ENCODE measurements around the gene ASB1. TPM values are rescaled to one million over a fixed set of nuclear protein-coding genes. Genes with fewer than 3 reads are reported as not detected.
"Not testable (repeated sequence)": the region's sequence is repeated elsewhere in the genome, so short reads cannot be mapped to it uniquely, and the experiment has no call there.

The ASB1 gene
- total and polyA plus RNA-seq, 7 donors = 3.5 to 36.0 (median 14.0) TPM

GRCh38 chr2:238441262-238442114 is 14.8 kb downstream of the ASB1 start:
- TF ChIP-seq EP300 (IDR thresholded peaks at IDR 0.05) (no peak), POLR2AphosphoS5 (IDR thresholded peaks at IDR 0.05) (no peak), POLR2A (IDR thresholded peaks at IDR 0.05) (no peak), CTCF (IDR thresholded peaks at IDR 0.05) (no peak)
- H3K4me3 ChIP-seq = no peak overlapping the region
- H3K27me3 ChIP-seq = no peaks in the 10 kb centered on the region
- 71 to 81% methylated on average over 17 of the region's 17 CpGs for WGBS, 2 donors
- peaks cover 13 to 55% (median 28%) of the 10 kb centered on the region in 4 donors for H3K36me3 ChIP-seq
- H3K9me3 ChIP-seq = no peaks in the 10 kb centered on the region
- intact Hi-C loops (cut with DNase I) = no loop called here
- no peak for DNase-seq
- peaks cover 0 to 29% (median 12%) of the 10 kb centered on the region in 4 donors for H3K4me1 ChIP-seq
- no peak overlapping the region for H3K27ac ChIP-seq

- intact Hi-C loops (cut with DNase I); H3K4me3 ChIP-seq; DNase-seq; H3K27me3 ChIP-seq; H3K27ac ChIP-seq; H3K9me3 ChIP-seq: not testable (repeated sequence)
- 79 to 87% methylated on average over 6 of the region's 6 CpGs for WGBS, 2 donors
- Histone ChIP-seq H3K4me1 (peaks cover 0 to 29% (median 12%) of the 10 kb centered on the region in 4 donors), H3K36me3 (peaks cover 21 to 62% (median 34%) of the 10 kb centered on the region in 4 donors)
Observed at GRCh38 chr2:238442257-238442656, 15.5 kb downstream of the ASB1 start.

- Histone ChIP-seq H3K4me1 (peaks cover 0 to 30% (median 12%) of the 10 kb centered on the region in 4 donors), H3K27ac (no peak overlapping the region), H3K9me3 (no peaks in the 10 kb centered on the region), H3K36me3 (peaks cover 29 to 64% (median 41%) of the 10 kb centered on the region in 4 donors), H3K4me3 (no peak overlapping the region), H3K27me3 (no peaks in the 10 kb centered on the region)
- DNase-seq = peak; percentile 51
- intact Hi-C loops (cut with DNase I) = no loop called here
- no peak for TF ChIP-seq POLR2A (IDR thresholded peaks at IDR 0.05)
- no peak for TF ChIP-seq CTCF (IDR thresholded peaks at IDR 0.05)
- TF ChIP-seq EP300 (IDR thresholded peaks at IDR 0.05) = no peak
- TF ChIP-seq POLR2AphosphoS5 (IDR thresholded peaks at IDR 0.05) = no peak
- 96 to 97% methylated on average over 13 of the region's 13 CpGs for WGBS, 2 donors
Observed at GRCh38 chr2:238444242-238444641, 17.5 kb downstream of the ASB1 start.

- DNase-seq = no peak
- 92 to 93% methylated on average over 17 of the region's 17 CpGs for WGBS, 2 donors
- TF ChIP-seq POLR2A (IDR thresholded peaks at IDR 0.05) (no peak), POLR2AphosphoS5 (IDR thresholded peaks at IDR 0.05) (no peak), CTCF (IDR thresholded peaks at IDR 0.05) (no peak), EP300 (IDR thresholded peaks at IDR 0.05) (no peak)
- Histone ChIP-seq H3K36me3 (peaks cover 29 to 62% (median 39%) of the 10 kb centered on the region in 4 donors), H3K4me3 (no peak overlapping the region), H3K9me3 (no peaks in the 10 kb centered on the region), H3K27ac (no peak overlapping the region), H3K4me1 (peaks cover 0 to 40% (median 13%) of the 10 kb centered on the region in 4 donors), H3K27me3 (no peaks in the 10 kb centered on the region)
- intact Hi-C loops (cut with DNase I) = no loop called here
Observed at GRCh38 chr2:238445409-238446190, 18.9 kb downstream of the ASB1 start.

GRCh38 chr2:238446371-238446770 is 19.6 kb downstream of the ASB1 start:
- H3K9me3 ChIP-seq = no peaks in the 10 kb centered on the region
- TF ChIP-seq POLR2AphosphoS5 (IDR thresholded peaks at IDR 0.05) (no peak), CTCF (IDR thresholded peaks at IDR 0.05) (no peak), EP300 (IDR thresholded peaks at IDR 0.05) (no peak), POLR2A (IDR thresholded peaks at IDR 0.05) (no peak)
- H3K4me3 ChIP-seq = no peak overlapping the region
- H3K27me3 ChIP-seq = no peaks in the 10 kb centered on the region
- peaks cover 29 to 62% (median 39%) of the 10 kb centered on the region in 4 donors for H3K36me3 ChIP-seq
- intact Hi-C loops (cut with DNase I) = no loop called here
- no peak for DNase-seq
- peaks cover 0 to 38% (median 8%) of the 10 kb centered on the region in 4 donors for H3K4me1 ChIP-seq
- H3K27ac ChIP-seq = no peak overlapping the region
- 95 to 97% methylated on average over 8 of the region's 8 CpGs for WGBS, 2 donors
